Glutamatergic neuron (in vitro differentiated cells): ENCODE data around the gene OR2H1. TPM values are rescaled to one million over a fixed set of nuclear protein-coding genes. Genes with fewer than 3 reads are reported as not detected.

Source experiments
- DNase-seq: peaks from one replicate; pipeline ENCODE4 v3.0.0; 2022
- H3K27ac Mint-ChIP-seq: one replicate; pipeline ENCODE4 v1.8.0; 2020; ENCODE audit warnings: mild to moderate bottlenecking, mixed read lengths, inconsistent platforms; ENCODE audit not compliant: unreplicated experiment
- H3K27me3 Mint-ChIP-seq: one replicate; pipeline ENCODE4 v1.8.0; 2020; ENCODE audit warnings: mild to moderate bottlenecking, moderate library complexity, mixed read lengths, inconsistent platforms; ENCODE audit not compliant: unreplicated experiment
- H3K36me3 Mint-ChIP-seq: one replicate; pipeline ENCODE4 v1.8.0; 2020; ENCODE audit warnings: mild to moderate bottlenecking, mixed read lengths, inconsistent platforms; ENCODE audit not compliant: unreplicated experiment
- H3K4me1 Mint-ChIP-seq: one replicate; pipeline ENCODE4 v1.8.0; 2020; ENCODE audit warnings: mild to moderate bottlenecking, low read depth, mixed read lengths, inconsistent platforms; ENCODE audit not compliant: unreplicated experiment
- H3K4me3 Mint-ChIP-seq: one replicate; pipeline ENCODE4 v1.8.0; 2020; ENCODE audit warnings: mild to moderate bottlenecking, mixed read lengths, inconsistent platforms; ENCODE audit not compliant: unreplicated experiment
- H3K9me3 Mint-ChIP-seq: one replicate; pipeline ENCODE4 v1.8.0; 2020; ENCODE audit warnings: mild to moderate bottlenecking, moderate library complexity, mixed read lengths, inconsistent platforms; ENCODE audit not compliant: unreplicated experiment
- total RNA-seq: library from RNA; stranded (reverse); fragmentation: NEBNext Ultra II Directional; extraction: Animal tissue kit (Norgen Biotek cat#: 25700); gene quantifications from one replicate; pipeline ENCODE4 v1.2.1, GENCODE V29; 2021; ENCODE audit not compliant: unreplicated experiment
- TF ChIP-seq, protein P1 (sequence below): fragments of 200-600 bp; sonication (generic); IDR thresholded peaks from one replicate; pipeline ENCODE4 v1.5.0; 2021; ENCODE audit not compliant: partially characterized antibody, unreplicated experiment

The OR2H1 gene
- total RNA-seq, 1 donor from 2014 or later = not detected

DNA sequence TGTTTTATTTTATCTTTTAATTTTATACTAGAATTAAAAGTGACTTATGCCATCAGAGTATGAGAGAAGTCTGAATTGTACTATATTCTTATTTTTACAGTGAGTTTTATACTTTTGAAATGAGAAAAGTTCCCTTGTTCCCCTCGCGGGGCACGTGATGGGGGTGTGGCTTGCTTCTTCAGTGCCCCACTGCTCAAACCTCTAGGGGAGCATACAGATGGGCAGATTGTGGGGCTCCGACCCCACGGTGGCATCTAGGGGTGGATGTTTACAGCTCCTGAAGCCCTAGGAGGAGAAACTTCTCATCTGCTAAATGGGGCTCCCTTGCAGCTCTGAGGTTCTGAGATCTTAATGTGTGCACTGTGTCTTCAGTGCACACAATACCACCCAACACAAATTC is 42.7 kb downstream of the OR2H1 start:
- peaks cover under 1% of the 10 kb centered on the region for H3K27me3 Mint-ChIP-seq
- H3K4me3 Mint-ChIP-seq = no peak overlapping the region
- H3K9me3 Mint-ChIP-seq = peaks cover 1% of the 10 kb centered on the region
- no peaks in the 10 kb centered on the region for H3K4me1 Mint-ChIP-seq
- no peak overlapping the region for H3K27ac Mint-ChIP-seq
- no peak for DNase-seq
- no peaks in the 10 kb centered on the region for H3K36me3 Mint-ChIP-seq
- TF ChIP-seq, protein P1, sequence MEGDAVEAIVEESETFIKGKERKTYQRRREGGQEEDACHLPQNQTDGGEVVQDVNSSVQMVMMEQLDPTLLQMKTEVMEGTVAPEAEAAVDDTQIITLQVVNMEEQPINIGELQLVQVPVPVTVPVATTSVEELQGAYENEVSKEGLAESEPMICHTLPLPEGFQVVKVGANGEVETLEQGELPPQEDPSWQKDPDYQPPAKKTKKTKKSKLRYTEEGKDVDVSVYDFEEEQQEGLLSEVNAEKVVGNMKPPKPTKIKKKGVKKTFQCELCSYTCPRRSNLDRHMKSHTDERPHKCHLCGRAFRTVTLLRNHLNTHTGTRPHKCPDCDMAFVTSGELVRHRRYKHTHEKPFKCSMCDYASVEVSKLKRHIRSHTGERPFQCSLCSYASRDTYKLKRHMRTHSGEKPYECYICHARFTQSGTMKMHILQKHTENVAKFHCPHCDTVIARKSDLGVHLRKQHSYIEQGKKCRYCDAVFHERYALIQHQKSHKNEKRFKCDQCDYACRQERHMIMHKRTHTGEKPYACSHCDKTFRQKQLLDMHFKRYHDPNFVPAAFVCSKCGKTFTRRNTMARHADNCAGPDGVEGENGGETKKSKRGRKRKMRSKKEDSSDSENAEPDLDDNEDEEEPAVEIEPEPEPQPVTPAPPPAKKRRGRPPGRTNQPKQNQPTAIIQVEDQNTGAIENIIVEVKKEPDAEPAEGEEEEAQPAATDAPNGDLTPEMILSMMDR = no peak

DNA sequence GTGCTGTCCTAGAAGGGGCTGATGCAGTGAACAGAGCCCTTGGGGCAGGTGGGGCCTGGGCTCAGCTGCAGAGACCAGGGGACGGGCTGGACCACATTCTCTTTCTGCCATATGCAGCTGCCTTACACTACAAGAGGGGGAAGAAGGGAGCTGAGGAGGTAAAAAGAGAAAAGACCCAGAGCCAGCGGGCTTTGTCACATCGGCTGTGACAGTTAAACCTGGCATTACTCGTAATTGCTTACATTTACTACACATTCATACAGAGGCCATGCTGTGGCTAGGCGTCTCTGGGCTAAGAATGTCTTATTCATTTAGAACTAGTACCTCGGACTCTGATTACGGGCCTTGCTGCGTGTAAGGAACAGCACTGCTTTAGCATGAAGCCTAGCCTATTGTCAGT is 43.6 kb downstream of the OR2H1 start:
- no peak for DNase-seq
- Mint-ChIP-seq H3K27me3 (no peaks in the 10 kb centered on the region), H3K4me3 (no peak overlapping the region), H3K27ac (no peak overlapping the region), H3K9me3 (peaks cover 1% of the 10 kb centered on the region), H3K4me1 (no peaks in the 10 kb centered on the region), H3K36me3 (no peaks in the 10 kb centered on the region)
- TF ChIP-seq, protein P1 = no peak

DNA sequence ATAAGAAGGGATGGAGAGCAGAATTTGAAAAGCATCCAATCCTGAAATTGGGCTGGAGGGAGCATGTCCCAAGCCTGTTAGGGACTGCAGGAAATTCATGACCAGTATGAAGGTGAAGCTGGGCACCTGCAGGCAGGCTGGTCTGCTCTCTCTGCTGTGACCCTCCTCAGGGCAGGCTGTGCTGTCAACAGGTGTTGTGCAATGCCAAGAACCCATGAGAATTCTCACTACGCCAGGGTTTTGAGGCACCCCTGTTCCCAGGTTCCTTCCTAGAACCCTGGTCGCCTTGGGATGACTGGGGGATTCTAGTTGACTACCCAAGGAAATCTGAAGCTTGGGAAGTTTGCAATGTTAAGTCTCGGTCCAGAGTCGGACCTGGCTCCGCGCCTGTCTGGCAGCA is 44.2 kb downstream of the OR2H1 start:
- Mint-ChIP-seq H3K27me3 (no peaks in the 10 kb centered on the region), H3K4me3 (no peak overlapping the region), H3K36me3 (no peaks in the 10 kb centered on the region), H3K9me3 (peaks cover 1% of the 10 kb centered on the region), H3K27ac (no peak overlapping the region), H3K4me1 (no peaks in the 10 kb centered on the region)
- TF ChIP-seq, protein P1 = no peak
- no peak for DNase-seq

DNA sequence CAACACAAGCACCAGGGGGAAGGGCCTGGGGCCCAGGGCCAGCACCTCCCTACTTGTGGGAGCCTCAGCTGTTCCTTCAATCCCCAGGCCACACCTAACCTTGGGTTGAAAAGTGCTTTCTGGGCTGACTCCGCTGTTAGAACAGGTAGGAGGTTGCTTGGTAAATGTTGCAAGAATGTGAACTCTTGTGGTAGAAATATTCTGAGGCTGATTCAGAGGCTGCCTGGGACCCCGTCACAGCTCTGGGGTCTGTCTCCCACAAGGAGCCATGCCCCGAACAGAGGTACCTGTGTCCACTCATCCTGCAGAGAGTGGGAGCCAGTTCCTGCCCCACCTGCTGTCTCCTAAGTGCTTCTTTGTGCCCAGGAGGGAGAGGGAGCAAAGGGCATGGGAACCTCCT is 45.2 kb downstream of the OR2H1 start:
- Mint-ChIP-seq H3K27me3 (no peaks in the 10 kb centered on the region), H3K27ac (no peak overlapping the region), H3K9me3 (peaks cover 1% of the 10 kb centered on the region), H3K36me3 (no peaks in the 10 kb centered on the region), H3K4me1 (no peaks in the 10 kb centered on the region), H3K4me3 (no peak overlapping the region)
- DNase-seq = no peak
- TF ChIP-seq, protein P1 = no peak

DNA sequence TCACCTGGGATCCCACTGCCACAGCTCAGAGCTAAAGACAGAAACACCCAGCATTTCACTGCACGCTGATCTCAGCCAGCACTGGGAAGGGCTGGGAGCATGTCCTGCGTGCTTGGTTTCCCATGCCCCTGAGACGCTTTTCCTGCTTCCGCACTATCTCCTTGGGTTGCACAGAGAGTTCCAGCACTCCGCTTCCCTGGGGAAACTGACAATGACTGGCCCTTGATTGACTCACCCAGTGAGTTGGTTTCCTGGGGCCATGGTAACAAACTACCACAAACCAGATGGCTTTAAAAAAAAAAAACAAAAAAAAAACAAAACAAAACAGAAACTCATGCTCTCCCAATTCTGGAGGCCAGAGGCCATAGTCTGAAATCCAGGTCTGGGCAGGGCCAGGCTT is 45.6 kb downstream of the OR2H1 start:
- Mint-ChIP-seq H3K27ac (no peak overlapping the region), H3K4me3 (no peak overlapping the region), H3K36me3 (no peaks in the 10 kb centered on the region), H3K9me3 (no peaks in the 10 kb centered on the region), H3K4me1 (no peaks in the 10 kb centered on the region), H3K27me3 (no peaks in the 10 kb centered on the region)
- DNase-seq = no peak
- TF ChIP-seq, protein P1 = no peak
